Caco-2 (cell line): ENCODE measurements around the gene IL22RA1. TPM values are rescaled to one million over a fixed set of nuclear protein-coding genes. Genes with fewer than 3 reads are reported as not detected.

ENCODE experiments used
- BruUV-seq: library from RNA; stranded (reverse); fragments of 400-500 nt; replicated peaks from 2 replicates; lab custom pipeline; 2021; lab: Mats Ljungman, UMichigan
- CTCF ChIA-PET: fragments of 300-600 bp; sonication (Branson Sonifier 250); formaldehyde crosslinking; loops from one replicate; lab custom pipeline; 2022; ENCODE audit warnings: antibody characterized with exemption; lab: Charles Lee
- POLR2A ChIA-PET: fragments of 300-600 bp; sonication (Branson Sonifier 250); formaldehyde crosslinking; loops from one replicate; lab custom pipeline; 2022; ENCODE audit warnings: antibody characterized with exemption; lab: Charles Lee
- DNase-seq, 2 experiments: peaks; one replicate each; pipeline versions ENCODE4 v3.0.0 to v3.0.0-alpha.2; 2020 to 2022
- H3K27me3 ChIP-seq: replicated peaks from 2 replicates; pipeline ENCODE4 v1.6.0; 2011; ENCODE audit warnings: low read length; ENCODE audit not compliant: control insufficient read depth, insufficient read depth
- H3K36me3 ChIP-seq: 2 replicates; pipeline ENCODE4 v1.5.1; 2011; ENCODE audit warnings: low read length; ENCODE audit not compliant: control insufficient read depth, insufficient read depth
- H3K4me1 ChIP-seq: fragments of 250-450 bp; sonication (Bioruptor Pico); 2 replicates; pipeline ENCODE4 v1.5.1; 2020; ENCODE audit warnings: mild to moderate bottlenecking
- H3K4me3 ChIP-seq: 2 replicates; pipeline ENCODE4 v1.5.1; 2011; ENCODE audit warnings: low read depth, mild to moderate bottlenecking, control low read depth, low read length
- H3K9me3 ChIP-seq: fragments of 250-450 bp; sonication (Bioruptor Pico); 2 replicates; pipeline ENCODE4 v1.5.1; 2020; ENCODE audit warnings: mild to moderate bottlenecking, moderate library complexity
- H3K27ac Mint-ChIP-seq: one replicate; pipeline ENCODE4 v1.8.0; 2022; ENCODE audit warnings: mixed read lengths; ENCODE audit not compliant: unreplicated experiment
- H3K27me3 Mint-ChIP-seq: one replicate; pipeline ENCODE4 v1.8.0; 2022; ENCODE audit warnings: mixed read lengths; ENCODE audit not compliant: insufficient read depth, unreplicated experiment
- H3K36me3 Mint-ChIP-seq: one replicate; pipeline ENCODE4 v1.8.0; 2022; ENCODE audit warnings: mild to moderate bottlenecking, mixed read lengths; ENCODE audit not compliant: insufficient read depth, unreplicated experiment
- H3K4me1 Mint-ChIP-seq: one replicate; pipeline ENCODE4 v1.8.0; 2022; ENCODE audit warnings: low read depth, mixed read lengths; ENCODE audit not compliant: unreplicated experiment
- H3K4me3 Mint-ChIP-seq: one replicate; pipeline ENCODE4 v1.8.0; 2022; ENCODE audit warnings: mild to moderate bottlenecking, moderate library complexity, mixed read lengths; ENCODE audit not compliant: unreplicated experiment
- H3K9me3 Mint-ChIP-seq: one replicate; pipeline ENCODE4 v1.8.0; 2022; ENCODE audit warnings: mixed read lengths; ENCODE audit not compliant: unreplicated experiment
- CTCF ChIP-seq, 2 experiments: fragments of 200-600 bp in 1 of 2; IDR thresholded peaks; 1 replicate in 1 of 2; 2 replicates in 1 of 2; pipeline versions ENCODE4 v1.5.1 to v1.8.0; 2011 to 2022; ENCODE audit warnings: antibody characterized with exemption in 1 of 2, control low read depth in 1 of 2, inconsistent platforms in 1 of 2, low read depth in 1 of 2, low read length in 1 of 2, mild to moderate bottlenecking in 1 of 2, moderate library complexity in 1 of 2; ENCODE audit not compliant: insufficient read depth in 1 of 2, severe bottlenecking in 1 of 2, unreplicated experiment in 1 of 2
- intact Hi-C: fragments of 100-400 bp; cut with micrococcal nuclease; formaldehyde crosslinking; loops from one replicate; pipeline ENCODE4 v1.10.0; 2022; ENCODE audit not compliant: unreplicated experiment
- total RNA-seq: library from RNA; stranded (reverse); gene quantifications from 2 replicates; pipeline ENCODE4 v1.2.3, GENCODE V29; 2022

IL22RA1 gene
- total RNA-seq, 1 experiment from 2014 or later, result 2.5 TPM

- H3K9me3 Mint-ChIP-seq, result no peaks in the 10 kb centered on the region
- H3K9me3 ChIP-seq, result no peaks in the 10 kb centered on the region
- H3K36me3 ChIP-seq, result no peaks in the 10 kb centered on the region
- CTCF ChIA-PET, result interaction anchor here (0.7 kb wide), 1 partner anchor 10 kb away, joined by 6 read pairs; no protein-coding TSS in a partner anchor
- no peak for DNase-seq
- no peaks in the 10 kb centered on the region for H3K36me3 Mint-ChIP-seq
- BruUV-seq, result no TSS peak
- POLR2A ChIA-PET, result no interaction called here
- H3K27ac Mint-ChIP-seq, result no peak overlapping the region
- no peaks in the 10 kb centered on the region for H3K4me1 ChIP-seq
- H3K4me1 Mint-ChIP-seq, result no peaks in the 10 kb centered on the region
- no peaks in the 10 kb centered on the region for H3K27me3 ChIP-seq
- H3K4me3 ChIP-seq, result no peak overlapping the region
- no peak for TF ChIP-seq CTCF (IDR thresholded peaks at IDR 0.05; ENCODE audit: insufficient read depth in 1 of 2, low read depth in 1 of 2, low read length in 1 of 2, severe bottlenecking in 1 of 2, unreplicated experiment in 1 of 2)
- H3K4me3 Mint-ChIP-seq, result no peak overlapping the region
- intact Hi-C loops, result no loop called here
- no peaks in the 10 kb centered on the region for H3K27me3 Mint-ChIP-seq
Measured at GRCh38 chr1:24094554-24094953, 48.4 kb downstream of the IL22RA1 start.

GRCh38 chr1:24093732-24094131 is 49.2 kb downstream of the IL22RA1 start:
- POLR2A ChIA-PET, result no interaction called here
- CTCF ChIA-PET, result interaction anchor here (0.7 kb wide), 1 partner anchor 11 kb away, joined by 6 read pairs; no protein-coding TSS in a partner anchor
- no peak for TF ChIP-seq CTCF (IDR thresholded peaks at IDR 0.05; ENCODE audit: insufficient read depth in 1 of 2, low read depth in 1 of 2, low read length in 1 of 2, severe bottlenecking in 1 of 2, unreplicated experiment in 1 of 2)

GRCh38 chr1:24092979-24093378 is 50.0 kb downstream of the IL22RA1 start:
- no peak for TF ChIP-seq CTCF (IDR thresholded peaks at IDR 0.05; ENCODE audit: insufficient read depth in 1 of 2, low read depth in 1 of 2, low read length in 1 of 2, severe bottlenecking in 1 of 2, unreplicated experiment in 1 of 2)
- DNase-seq, result no peak
- BruUV-seq, result no TSS peak
- no peaks in the 10 kb centered on the region for H3K27me3 Mint-ChIP-seq
- intact Hi-C loops, result no loop called here
- CTCF ChIA-PET, result no interaction called here
- no peaks in the 10 kb centered on the region for H3K27me3 ChIP-seq
- no peaks in the 10 kb centered on the region for H3K4me1 Mint-ChIP-seq
- no peak overlapping the region for H3K4me3 Mint-ChIP-seq
- no peak overlapping the region for H3K27ac Mint-ChIP-seq
- H3K4me1 ChIP-seq, result no peaks in the 10 kb centered on the region
- POLR2A ChIA-PET, result no interaction called here
- H3K9me3 Mint-ChIP-seq, result no peaks in the 10 kb centered on the region
- no peaks in the 10 kb centered on the region for H3K36me3 Mint-ChIP-seq
- H3K36me3 ChIP-seq, result no peaks in the 10 kb centered on the region
- no peaks in the 10 kb centered on the region for H3K9me3 ChIP-seq
- H3K4me3 ChIP-seq, result no peak overlapping the region

More at GRCh38 chr1:24093732-24094131, 49.2 kb downstream of the IL22RA1 start:
- no peaks in the 10 kb centered on the region for H3K27me3 ChIP-seq
- no peak overlapping the region for H3K27ac Mint-ChIP-seq
- no peaks in the 10 kb centered on the region for H3K4me1 ChIP-seq
- DNase-seq, result no peak
- intact Hi-C loops, result no loop called here
- H3K4me1 Mint-ChIP-seq, result no peaks in the 10 kb centered on the region
- H3K4me3 Mint-ChIP-seq, result no peak overlapping the region
- H3K27me3 Mint-ChIP-seq, result no peaks in the 10 kb centered on the region
- no peaks in the 10 kb centered on the region for H3K9me3 ChIP-seq
- no peaks in the 10 kb centered on the region for H3K36me3 Mint-ChIP-seq
- no TSS peak for BruUV-seq
- H3K36me3 ChIP-seq, result no peaks in the 10 kb centered on the region
- H3K9me3 Mint-ChIP-seq, result no peaks in the 10 kb centered on the region
- H3K4me3 ChIP-seq, result no peak overlapping the region
